Hematopoietic multipotent progenitor cell treated with erythropoietin and hydrocortisone succinate and interleukin-3 and kit ligand, for 4 days (in vitro differentiated cells): ENCODE results near the gene HHIPL1.

ENCODE experiments used
- DNase-seq: peaks from one replicate; pipeline ENCODE4 v3.0.0-alpha.2; 2015

Gene HHIPL1

GRCh38 chr14:99718031-99718810 is 73.3 kb downstream of the HHIPL1 start:
- DNase-seq, result no peak

- no peak for DNase-seq
Measured at GRCh38 chr14:99718811-99719192, 73.9 kb downstream of the HHIPL1 start.

DNA sequence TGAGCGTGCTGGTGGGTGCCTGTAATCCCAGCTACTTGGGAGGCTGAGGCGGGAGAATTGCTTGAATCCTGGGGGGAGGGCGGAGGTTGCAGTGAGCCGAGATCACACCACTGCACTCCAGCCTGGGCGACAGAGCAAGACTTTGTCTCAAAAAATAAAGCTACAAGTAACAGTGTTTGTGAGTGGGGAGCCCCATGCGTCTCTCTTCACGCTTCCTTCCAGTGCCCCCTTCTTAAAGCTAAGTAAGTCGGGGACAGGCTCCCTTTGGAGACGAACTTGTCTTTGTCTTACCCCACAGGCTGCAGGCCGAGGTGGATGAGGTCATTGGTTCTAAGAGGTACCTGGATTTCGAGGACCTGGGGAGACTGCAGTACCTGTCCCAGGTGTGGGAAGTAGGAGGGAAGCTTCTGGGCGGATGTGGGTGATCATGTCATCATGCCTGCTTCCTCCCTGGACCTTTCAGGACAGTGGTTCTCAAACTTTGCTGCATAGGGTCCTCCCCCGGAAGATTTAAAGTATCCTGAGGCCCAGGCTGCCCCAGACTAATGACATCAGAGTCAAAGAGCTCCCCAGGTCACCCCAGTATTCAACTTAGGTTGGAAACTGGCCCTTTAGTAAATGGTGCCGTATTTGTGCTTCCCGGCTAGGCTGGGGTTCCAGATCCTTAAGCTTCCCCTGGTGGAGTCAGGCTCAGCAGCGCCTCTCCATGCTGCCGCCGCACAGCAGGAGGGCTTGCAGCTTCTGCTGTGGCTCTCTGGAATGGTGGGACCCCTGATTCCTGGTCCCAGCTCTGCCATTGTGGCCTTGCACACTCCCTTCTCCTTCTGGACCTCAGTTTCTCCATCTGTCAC is 76.2 kb downstream of the HHIPL1 start:
- DNase-seq, result no peak

DNA sequence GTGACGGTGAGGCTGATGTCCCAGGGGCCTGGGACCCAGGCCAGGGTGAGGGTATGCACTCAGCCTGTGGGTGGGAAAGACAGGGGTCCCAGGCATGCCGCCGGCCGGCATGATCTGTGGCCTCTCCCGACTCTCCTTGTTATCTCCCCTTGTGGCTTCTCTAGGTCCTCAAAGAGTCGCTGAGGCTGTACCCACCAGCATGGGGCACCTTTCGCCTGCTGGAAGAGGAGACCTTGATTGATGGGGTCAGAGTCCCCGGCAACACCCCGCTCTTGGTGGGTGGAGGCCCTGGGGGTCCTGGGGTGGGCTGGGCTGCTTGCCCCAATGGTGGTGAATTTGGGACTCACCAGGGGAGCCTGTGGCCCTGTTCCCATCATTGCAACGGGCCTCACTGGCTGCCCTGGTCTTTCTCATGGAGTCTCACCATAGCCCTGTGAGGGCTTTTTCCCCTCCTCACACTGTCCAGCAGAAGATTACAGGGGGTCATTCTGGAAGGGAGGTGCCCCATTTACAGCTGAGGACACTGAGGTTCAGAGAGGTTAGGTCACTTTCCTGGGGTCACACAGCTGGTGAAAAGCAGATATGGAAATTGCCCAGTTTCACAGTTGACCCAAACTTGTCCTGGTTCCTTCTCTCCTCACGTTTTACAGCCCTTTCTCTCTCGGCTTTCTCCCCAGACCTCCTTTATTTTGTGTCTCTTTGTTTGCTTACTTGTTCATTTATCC is 77.0 kb downstream of the HHIPL1 start:
- no peak for DNase-seq

- no peak for DNase-seq
Measured at GRCh38 chr14:99722741-99723140, 77.8 kb downstream of the HHIPL1 start.

GRCh38 chr14:99724196-99724891 is 79.4 kb downstream of the HHIPL1 start:
- no peak for DNase-seq

GRCh38 chr14:99724939-99725773 is 80.2 kb downstream of the HHIPL1 start:
- DNase-seq, result no peak

DNA sequence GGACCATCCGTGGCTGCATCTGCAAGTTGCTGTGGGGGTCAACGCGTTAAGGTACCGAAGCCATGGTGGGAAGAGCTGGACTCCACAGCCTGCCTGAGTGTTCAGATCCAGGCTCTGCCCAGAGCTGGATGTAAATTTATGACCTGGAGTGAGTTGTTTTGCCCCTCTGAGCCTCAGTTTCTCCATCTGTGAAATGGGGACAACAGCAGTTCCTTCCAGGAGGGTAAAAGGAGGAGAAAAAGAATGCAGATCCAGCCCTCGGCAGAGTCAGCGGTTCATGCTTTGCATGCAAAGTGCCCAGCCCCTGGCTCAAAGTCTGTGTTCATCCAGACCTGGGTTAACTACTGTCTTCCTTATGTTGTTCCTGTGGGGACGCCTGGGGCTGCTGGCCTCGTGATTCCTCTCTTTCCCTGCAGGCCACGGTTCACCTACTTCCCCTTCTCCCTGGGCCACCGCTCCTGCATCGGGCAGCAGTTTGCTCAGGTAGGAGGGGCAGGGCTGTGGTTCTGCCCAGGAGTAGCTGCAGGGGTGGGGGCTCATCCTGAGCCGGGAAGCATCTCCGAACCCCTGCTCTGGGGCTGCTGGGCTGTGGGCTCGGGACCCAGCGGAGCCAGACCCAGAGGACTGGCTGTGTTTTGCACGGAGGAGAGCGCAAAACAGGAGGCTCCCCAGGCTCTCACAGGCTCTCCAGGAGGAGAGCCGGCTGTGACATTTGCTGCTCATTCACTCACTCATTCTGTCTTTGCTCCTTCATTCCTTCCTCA is 81.0 kb downstream of the HHIPL1 start:
- DNase-seq, result no peak

DNA sequence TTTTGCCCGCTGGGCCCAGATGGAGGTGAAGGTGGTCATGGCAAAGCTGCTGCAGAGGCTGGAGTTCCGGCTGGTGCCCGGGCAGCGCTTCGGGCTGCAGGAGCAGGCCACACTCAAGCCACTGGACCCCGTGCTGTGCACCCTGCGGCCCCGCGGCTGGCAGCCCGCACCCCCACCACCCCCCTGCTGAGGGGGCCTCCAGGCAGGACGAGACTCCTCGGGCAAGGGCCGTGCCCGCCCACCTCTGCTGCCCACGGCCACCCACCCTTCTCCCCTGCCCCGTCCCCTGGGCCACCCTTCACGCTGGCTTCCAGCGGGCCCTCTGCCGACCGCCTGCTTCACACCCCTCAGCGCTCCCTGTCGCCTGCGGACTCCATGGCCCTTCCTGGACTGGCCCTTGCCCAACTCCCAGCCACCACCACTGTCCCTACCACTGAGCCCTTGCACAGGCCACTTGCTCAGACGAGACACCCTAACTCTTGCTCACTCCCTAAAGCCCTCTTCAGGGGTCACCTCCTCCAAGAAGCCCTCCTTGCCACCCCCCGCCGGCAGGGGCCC is 81.7 kb downstream of the HHIPL1 start:
- no peak for DNase-seq

- no peak for DNase-seq
Measured at GRCh38 chr14:99727096-99727870, 82.4 kb downstream of the HHIPL1 start.

DNA sequence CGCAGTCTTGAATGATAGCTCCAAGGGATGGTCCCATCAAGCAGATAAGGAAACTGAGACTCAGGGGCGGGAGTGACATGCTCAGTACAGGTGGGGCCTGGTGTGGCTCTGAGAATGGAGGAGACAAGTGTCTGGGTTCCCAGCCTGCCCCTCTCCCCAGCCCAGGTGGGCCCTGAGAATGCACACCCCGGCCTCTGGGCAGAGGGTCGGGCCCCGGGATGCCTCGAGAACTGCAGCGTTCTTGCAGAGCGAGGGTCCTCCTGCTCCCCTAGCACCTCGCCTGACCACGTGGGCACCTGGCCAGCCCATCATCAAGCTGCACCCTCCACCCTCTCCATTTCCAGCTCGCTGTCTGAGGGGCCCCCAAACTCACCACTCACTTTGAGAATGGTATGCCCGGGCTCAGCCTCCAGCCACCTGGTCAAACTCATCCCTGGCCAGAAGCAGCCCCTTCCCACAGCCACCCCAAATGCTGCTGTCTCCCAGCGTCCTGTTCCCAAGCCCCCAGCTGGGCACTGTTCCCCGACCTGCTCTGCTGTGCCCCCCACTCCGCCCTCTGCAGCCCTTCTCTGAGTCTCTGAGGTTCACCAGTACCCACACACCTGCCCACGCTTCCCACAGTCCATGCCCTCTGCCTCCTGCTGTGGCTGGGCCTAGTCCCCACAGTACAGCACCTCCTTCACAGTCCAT is 83.4 kb downstream of the HHIPL1 start:
- DNase-seq, result no peak

DNA sequence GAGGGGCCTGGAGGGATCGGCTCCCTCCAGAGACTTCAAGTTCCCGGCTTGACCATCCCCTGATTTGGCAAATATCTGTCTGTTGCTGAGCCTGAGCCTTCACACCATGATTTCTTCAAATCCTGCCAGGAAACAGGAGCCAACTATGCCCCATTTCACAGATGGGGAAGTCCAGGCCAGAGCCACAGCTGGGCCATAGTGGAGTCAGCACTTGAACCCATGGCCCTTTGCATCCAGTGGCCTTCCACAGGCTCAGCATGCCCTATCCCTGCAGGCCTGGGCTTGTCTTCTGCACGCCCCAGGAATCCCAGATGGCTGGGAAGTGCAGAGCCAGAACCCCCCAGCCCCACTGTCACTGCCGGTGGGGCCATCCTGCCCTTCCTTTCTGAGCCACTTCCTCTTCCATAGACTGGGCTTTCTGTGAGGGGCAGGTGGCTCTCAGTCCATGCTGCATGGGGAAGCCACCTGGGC is 84.1 kb downstream of the HHIPL1 start:
- DNase-seq, result no peak
